IMR-90 (cell line): ENCODE results near the gene BTF3L4. TPM values are rescaled to one million over a fixed set of nuclear protein-coding genes. Genes with fewer than 3 reads are reported as not detected.

Experiments used
- ATAC-seq: fragments of 200-7000 bp; cut with Tn5 transposase; 2 replicates; pipeline ENCODE4 v1.9.1; 2020; ENCODE audit warnings: low read depth, mild to moderate bottlenecking, moderate library complexity
- BruUV-seq: library from RNA; stranded (reverse); fragments of 400-500 nt; replicated peaks from 2 replicates; lab custom pipeline; 2021; lab: Mats Ljungman, UMichigan
- CTCF ChIA-PET: fragments of 300-600 bp; formaldehyde crosslinking; extraction: SDS; loops from one replicate; lab custom pipeline; 2021; ENCODE audit warnings: antibody characterized with exemption; lab: Yijun Ruan, JAX
- POLR2A ChIA-PET: fragments of 300-600 bp; sonication (Branson Sonifier 250); formaldehyde crosslinking; loops from one replicate; lab custom pipeline; 2022; ENCODE audit warnings: antibody characterized with exemption; ENCODE audit not compliant: unreplicated experiment; lab: Charles Lee
- DNase-seq: peaks from one replicate; pipeline ENCODE4 v3.0.0; 2013
- H2AFZ ChIP-seq: replicated peaks from 2 replicates; pipeline ENCODE3; 2013; ENCODE audit warnings: low read length, mild to moderate bottlenecking; ENCODE audit not compliant: poor library complexity
- H2AK5ac ChIP-seq: 2 replicates; pipeline ENCODE4 v1.6.1; 2013; ENCODE audit warnings: low read depth, low read length, inconsistent platforms
- H2AK9ac ChIP-seq: replicated peaks from 2 replicates; pipeline ENCODE3; 2013; ENCODE audit warnings: mild to moderate bottlenecking, low read depth, low read length, moderate library complexity; ENCODE audit not compliant: poor library complexity
- H2BK120ac ChIP-seq: 2 replicates; pipeline ENCODE4 v1.6.1; 2013; ENCODE audit warnings: low read depth, low read length, inconsistent platforms
- H2BK15ac ChIP-seq: 3 replicates; pipeline ENCODE4 v1.6.1; 2013; ENCODE audit warnings: low read depth, low read length, inconsistent platforms
- H2BK20ac ChIP-seq: 2 replicates; pipeline ENCODE4 v1.6.1; 2013; ENCODE audit warnings: low read depth, mild to moderate bottlenecking, inconsistent platforms, low read length, moderate library complexity
- H2BK5ac ChIP-seq: 2 replicates; pipeline ENCODE4 v1.6.1; 2013; ENCODE audit warnings: mild to moderate bottlenecking, low read depth, low read length, inconsistent platforms; ENCODE audit not compliant: poor library complexity, severe bottlenecking
- H3K14ac ChIP-seq: replicated peaks from 2 replicates; pipeline ENCODE4 v1.6.1; 2013; ENCODE audit warnings: low read depth, low read length, inconsistent platforms
- H3K18ac ChIP-seq: 2 replicates; pipeline ENCODE4 v1.6.1; 2013; ENCODE audit warnings: low read depth, low read length, control low read depth
- H3K23ac ChIP-seq: 2 replicates; pipeline ENCODE4 v1.6.1; 2013; ENCODE audit warnings: low read depth, low read length, inconsistent platforms
- H3K27ac ChIP-seq: 2 replicates; pipeline ENCODE4 v1.5.1; 2013; ENCODE audit warnings: mild to moderate bottlenecking, control low read depth, low read length; ENCODE audit not compliant: insufficient read depth
- H3K27me3 ChIP-seq: 2 replicates; pipeline ENCODE4 v1.6.1; 2013; ENCODE audit warnings: low read length; ENCODE audit not compliant: control insufficient read depth, insufficient read depth
- H3K36me3 ChIP-seq: 2 replicates; pipeline ENCODE4 v1.6.1; 2013; ENCODE audit warnings: low read length, mixed read lengths; ENCODE audit not compliant: control insufficient read depth, insufficient read depth
- H3K4ac ChIP-seq: 2 replicates; pipeline ENCODE4 v1.6.1; 2013; ENCODE audit warnings: low read depth, low read length, inconsistent platforms
- H3K4me1 ChIP-seq: 2 replicates; pipeline ENCODE4 v1.6.1; 2013; ENCODE audit warnings: low read length, mixed read lengths; ENCODE audit not compliant: control insufficient read depth, insufficient read depth
- H3K4me2 ChIP-seq: 2 replicates; pipeline ENCODE4 v1.6.1; 2013; ENCODE audit warnings: low read depth, mild to moderate bottlenecking, control low read depth, low read length, moderate library complexity
- H3K4me3 ChIP-seq: 2 replicates; pipeline ENCODE4 v1.5.1; 2013; ENCODE audit warnings: low read depth, mild to moderate bottlenecking, control low read depth, low read length, moderate library complexity; ENCODE audit not compliant: insufficient read depth
- H3K56ac ChIP-seq: 2 replicates; pipeline ENCODE4 v1.6.1; 2013; ENCODE audit warnings: low read length, inconsistent platforms; ENCODE audit not compliant: insufficient read depth; ENCODE audit errors: extremely low read depth
- H3K79me1 ChIP-seq, 2 experiments: 2 replicates each; pipeline ENCODE4 v1.6.1; 2013; ENCODE audit warnings: low read length in 2 of 2, inconsistent platforms in 1 of 2, low read depth in 1 of 2
- H3K9ac ChIP-seq: 2 replicates; pipeline ENCODE4 v1.6.1; 2013; ENCODE audit warnings: low read depth, low read length, control low read depth
- H3K9me1 ChIP-seq: 2 replicates; pipeline ENCODE4 v1.6.1; 2013; ENCODE audit warnings: low read length, inconsistent platforms; ENCODE audit not compliant: insufficient read depth
- H3K9me3 ChIP-seq: 2 replicates; pipeline ENCODE4 v1.6.1; 2013; ENCODE audit warnings: low read length; ENCODE audit not compliant: control insufficient read depth, insufficient read depth
- H4K20me1 ChIP-seq: 2 replicates; pipeline ENCODE4 v1.6.1; 2013; ENCODE audit warnings: low read length, inconsistent platforms; ENCODE audit not compliant: insufficient read depth
- H4K5ac ChIP-seq: 2 replicates; pipeline ENCODE4 v1.6.1; 2013; ENCODE audit warnings: mild to moderate bottlenecking, low read depth, low read length, control low read depth
- H4K8ac ChIP-seq, 2 experiments: 2 replicates each; pipeline ENCODE4 v1.6.1; 2013; ENCODE audit warnings: low read depth in 2 of 2, low read length in 2 of 2, control low read depth in 1 of 2, inconsistent platforms in 1 of 2
- H4K91ac ChIP-seq: 2 replicates; pipeline ENCODE4 v1.6.1; 2013; ENCODE audit warnings: low read depth, low read length, inconsistent platforms; ENCODE audit not compliant: insufficient read depth
- CHD1 ChIP-seq: IDR thresholded peaks from 2 replicates; pipeline ENCODE4 v1.6.1; 2012; ENCODE audit warnings: low read depth, low read length, improper control_type of control experiment
- FOS ChIP-seq: fragments of 150-350 bp; IDR thresholded peaks from 2 replicates; pipeline ENCODE4 v1.6.1; 2016; ENCODE audit warnings: low read depth, low read length
- MXI1 ChIP-seq: IDR thresholded peaks from 2 replicates; pipeline ENCODE4 v1.6.1; 2012; ENCODE audit warnings: low read depth, mild to moderate bottlenecking, low read length, moderate library complexity, borderline replicate concordance
- NFE2L2 ChIP-seq: fragments of 150-350 bp; IDR thresholded peaks from 2 replicates; pipeline ENCODE4 v1.6.1; 2016; ENCODE audit warnings: low read depth, mild to moderate bottlenecking, low read length
- POLR2A ChIP-seq: IDR thresholded peaks from 2 replicates; pipeline ENCODE4 v1.6.1; 2012; ENCODE audit warnings: mild to moderate bottlenecking, low read depth, low read length
- SMC3 ChIP-seq: fragments of 150-350 bp; IDR thresholded peaks from 2 replicates; pipeline ENCODE4 v1.6.1; 2016; ENCODE audit warnings: low read depth, mild to moderate bottlenecking, antibody characterized with exemption, low read length, moderate library complexity
- WGBS, 2 experiments: methylation state at CpG; one replicate each; pipeline versions ENCODE4 v1.1.5 to v1.1.7; 2013; ENCODE audit warnings: missing lambda C conversion rate in 2 of 2; ENCODE audit not compliant: insufficient read length in 1 of 2; ENCODE audit errors: extremely low coverage in 2 of 2; 5-methylcytosine and 5-hydroxymethylcytosine counted together
- dilution Hi-C: fragments of 300-500 bp; cut with HindIII; formaldehyde crosslinking; loops from one replicate; pipeline ENCODE4 v1.14.3; 2018; ENCODE audit warnings: low sequenced_read_pairs; ENCODE audit not compliant: unreplicated experiment
- in situ Hi-C: fragments of 300-500 bp; cut with MboI; formaldehyde crosslinking; loops from 3 replicates; pipeline ENCODE4 v1.14.3; 2019; ENCODE audit warnings: low sequenced_read_pairs, inconsistent platforms, mixed read lengths
- intact Hi-C: fragments of 100-400 bp; cut with micrococcal nuclease; formaldehyde crosslinking; loops from 2 replicates; pipeline ENCODE4 v1.10.0; 2022
- polyA plus RNA-seq, 3 experiments: library from polyadenylated mRNA; depleted of rRNA; stranded (reverse); fragments of >200 nt; gene quantifications; 2 replicates each; pipeline ENCODE4 v1.2.3, GENCODE V29; 2012; ENCODE audit warnings: low replicate concordance in 1 of 3
- total RNA-seq: library from RNA; depleted of rRNA; stranded (reverse); fragments of >200 nt; gene quantifications from 2 replicates; pipeline ENCODE4 v1.2.3, GENCODE V29; 2012

Gene BTF3L4
- total and polyA plus RNA-seq, 2 of the 4 experiments (the other 2 are of a cell fraction): 34.5 to 41.2 TPM

DNA sequence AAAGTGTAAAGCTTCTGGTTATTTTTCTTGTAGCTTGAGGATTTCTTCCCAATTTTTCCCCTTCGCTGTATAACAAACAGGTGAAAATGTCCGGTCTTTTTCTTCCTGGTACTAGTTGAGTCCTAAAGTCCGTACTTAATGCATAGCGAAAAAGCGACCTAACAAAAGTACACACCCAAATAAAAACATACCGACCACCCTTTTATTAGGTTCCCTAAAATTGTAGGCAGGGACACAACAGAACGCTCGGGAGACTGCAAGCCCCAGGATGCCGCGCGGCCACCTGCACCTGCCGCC lies 281 bp upstream of the BTF3L4 start (continued):
- TF ChIP-seq FOS (no peak), MXI1 (no peak), POLR2A (no peak), SMC3 (no peak), NFE2L2 (no peak)

DNA sequence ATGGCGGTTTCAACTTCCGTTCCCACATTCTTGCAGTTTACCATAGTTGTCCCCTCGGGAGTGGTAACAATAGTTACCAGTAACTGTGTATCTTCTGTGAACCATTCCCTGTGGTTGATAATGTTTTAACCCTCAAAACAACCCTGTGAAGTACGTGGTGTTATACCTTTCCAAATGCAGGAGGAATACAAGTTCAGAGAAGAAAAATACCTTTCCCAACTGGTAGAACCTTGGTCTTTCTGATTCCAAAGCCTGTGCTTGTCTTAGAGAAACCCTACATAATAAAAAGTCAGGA lies 789 bp downstream of the BTF3L4 start:
- H3K4me3 ChIP-seq: peak overlapping the region; percentile 84
- DNase-seq (no peak), ATAC-seq (no peak)
- no CpG with 5 or more reads among the region's 4 CpGs for WGBS, 2 experiments
- H3K23ac ChIP-seq: peak overlapping the region; percentile 75
- H2AK5ac ChIP-seq: peak overlapping the region; percentile 97
- H3K27me3 ChIP-seq: no peaks in the 10 kb centered on the region
- H2BK5ac ChIP-seq: peak overlapping the region; percentile 92
- H3K4ac ChIP-seq: peak overlapping the region; percentile 85
- peak overlapping the region; percentile 96 for H4K91ac ChIP-seq
- H2BK15ac ChIP-seq: peak overlapping the region; percentile 78; the same call in 2 of the 3 replicates
- dilution Hi-C loops (no loop called here), in situ Hi-C loops (no loop called here), intact Hi-C loops (loop anchor here (2.0 kb wide), 2 partner anchors 54 to 160 kb away; no protein-coding TSS in a partner anchor)
- peak overlapping the region; percentile 85 for H3K9ac ChIP-seq
- peak overlapping the region; percentile 9; the same call in 1 of the 2 replicates for H2BK120ac ChIP-seq
- H3K36me3 ChIP-seq: peaks cover 16% of the 10 kb centered on the region
- peak overlapping the region; percentile 93 for H2AFZ ChIP-seq
- H4K5ac ChIP-seq: peak overlapping the region; percentile 36
- POLR2A ChIA-PET: no interaction called here
- 0 out of 2 replicates have a peak overlapping the region, but pooled peaks have one; percentile 19 for H3K18ac ChIP-seq
- no peak for TF ChIP-seq FOS
- TF ChIP-seq CHD1: 0 out of 2 replicates have a peak, but pooled peaks have one; percentile 9
- no peak for TF ChIP-seq POLR2A
- peak overlapping the region; percentile 85 for H3K56ac ChIP-seq
- H2AK9ac ChIP-seq: peak overlapping the region; percentile 99
- no peaks in the 10 kb centered on the region for H3K9me1 ChIP-seq
- peak overlapping the region; percentile 88 to 91 for H4K8ac ChIP-seq
- peaks cover 4% of the 10 kb centered on the region; the same call in 1 of the 2 replicates for H3K4me1 ChIP-seq
- H4K20me1 ChIP-seq: peaks cover 20% of the 10 kb centered on the region; the same call in 1 of the 2 replicates
- H3K4me2 ChIP-seq: peak overlapping the region; percentile 86
- H3K9me3 ChIP-seq: no peaks in the 10 kb centered on the region
- peak overlapping the region; percentile 94 for H3K14ac ChIP-seq
- no peak overlapping the region for H2BK20ac ChIP-seq
- peaks cover 30 to 66% of the 10 kb centered on the region in 2 experiments for H3K79me1 ChIP-seq
- H3K27ac ChIP-seq: peak overlapping the region; percentile 89
- CTCF ChIA-PET: no interaction called here
- no TSS peak for BruUV-seq
